OCI-LY7 (cell line): ENCODE data around the gene ZC3H8. TPM values are rescaled to one million over a fixed set of nuclear protein-coding genes. Genes with fewer than 3 reads are reported as not detected.

Source experiments
- BruUV-seq: library from RNA; stranded (reverse); fragments of 400-500 nt; replicated peaks from 2 replicates; lab custom pipeline; 2021; lab: Mats Ljungman, UMichigan
- CTCF ChIA-PET: fragments of 300-600 bp; sonication (Branson Sonifier 250); formaldehyde crosslinking; loops from one replicate; lab custom pipeline; 2022; ENCODE audit warnings: antibody characterized with exemption; ENCODE audit not compliant: unreplicated experiment; lab: Charles Lee
- POLR2A ChIA-PET: fragments of 300-600 bp; sonication (Branson Sonifier 250); formaldehyde crosslinking; loops from one replicate; lab custom pipeline; 2022; ENCODE audit warnings: antibody characterized with exemption; lab: Charles Lee
- DNase-seq: peaks from one replicate; pipeline ENCODE4 v3.0.0-alpha.2; 2015; ENCODE audit warnings: low spot score
- H2AFZ ChIP-seq: fragments of 200-600 bp; sonication (generic), shearing (Covaris generic); 2 replicates; pipeline ENCODE4 v1.6.1; 2014; ENCODE audit warnings: mild to moderate bottlenecking, antibody characterized with exemption, low read length, moderate library complexity
- H3K27ac ChIP-seq: fragments of 200-600 bp; sonication (generic); 2 replicates; pipeline ENCODE4 v1.5.1; 2014; ENCODE audit warnings: mixed run types, low read depth, mild to moderate bottlenecking, moderate library complexity, low read length, inconsistent platforms; ENCODE audit not compliant: poor library complexity, severe bottlenecking
- H3K36me3 ChIP-seq: fragments of 200-600 bp; sonication (generic); 2 replicates; pipeline ENCODE4 v1.6.1; 2014; ENCODE audit warnings: mild to moderate bottlenecking, antibody characterized with exemption, low read length, moderate library complexity, mixed read lengths; ENCODE audit not compliant: insufficient read depth
- H3K4me1 ChIP-seq: fragments of 200-600 bp; sonication (generic); 2 replicates; pipeline ENCODE4 v1.5.1; 2014; ENCODE audit warnings: mild to moderate bottlenecking, low read length; ENCODE audit not compliant: insufficient read depth, poor library complexity, severe bottlenecking
- H3K4me2 ChIP-seq: fragments of 200-600 bp; sonication (generic); 2 replicates; pipeline ENCODE4 v1.6.1; 2014; ENCODE audit warnings: mild to moderate bottlenecking, low read length
- H3K4me3 ChIP-seq: fragments of 200-600 bp; sonication (generic); 2 replicates; pipeline ENCODE4 v1.5.1; 2014; ENCODE audit warnings: mild to moderate bottlenecking, low read depth, low read length; ENCODE audit not compliant: poor library complexity, severe bottlenecking
- H3K79me2 ChIP-seq: fragments of 200-600 bp; sonication (generic); 2 replicates; pipeline ENCODE4 v1.6.1; 2016; ENCODE audit warnings: low read depth, mild to moderate bottlenecking, low read length, moderate library complexity, mixed read lengths; ENCODE audit not compliant: insufficient read depth
- H3K9me2 ChIP-seq: fragments of 200-600 bp; sonication (generic); 2 replicates; pipeline ENCODE4 v1.6.1; 2016; ENCODE audit warnings: mild to moderate bottlenecking, low read length, mixed read lengths; ENCODE audit not compliant: insufficient read depth
- H3K9me3 ChIP-seq: fragments of 200-600 bp; sonication (generic); 2 replicates; pipeline ENCODE4 v1.6.1; 2014; ENCODE audit warnings: mild to moderate bottlenecking, mixed run types, low read length, mixed read lengths
- H4K20me1 ChIP-seq: fragments of 200-600 bp; sonication (generic); 2 replicates; pipeline ENCODE4 v1.6.1; 2014; ENCODE audit warnings: mild to moderate bottlenecking, antibody characterized with exemption, low read length, moderate library complexity, mixed read lengths; ENCODE audit not compliant: insufficient read depth
- CTCF ChIP-seq: fragments of 200-600 bp; sonication (generic); conservative IDR thresholded peaks from 2 replicates; pipeline ENCODE4 v1.5.1; 2014; ENCODE audit warnings: mild to moderate bottlenecking, antibody characterized with exemption, low read length, moderate library complexity, mixed read lengths
- EZH2phosphoT487 ChIP-seq: fragments of 200-600 bp; sonication (generic); IDR thresholded peaks from 2 replicates; pipeline ENCODE4 v1.6.1; 2018; ENCODE audit warnings: low read depth, borderline replicate concordance, mild to moderate bottlenecking, mixed run types, antibody characterized with exemption, low read length, moderate library complexity, mixed read lengths
- intact Hi-C: fragments of 100-400 bp; cut with micrococcal nuclease; formaldehyde crosslinking; loops from one replicate; pipeline ENCODE4 v1.10.0; 2022; ENCODE audit not compliant: unreplicated experiment
- total RNA-seq, 2 experiments: library from RNA; depleted of rRNA in 1 of 2; stranded (reverse); fragments of >200 nt in 1 of 2; shearing (Covaris generic) in 1 of 2; gene quantifications; 2 replicates each; pipeline ENCODE4 v1.2.3, GENCODE V29; 2014 to 2022

The ZC3H8 gene
- total RNA-seq, 2 experiments from 2014 or later: 15.0 to 23.8 TPM

GRCh38 chr2:112181571-112182290 lies 73.1 kb downstream of the ZC3H8 start:
- no TSS peak for BruUV-seq
- Histone ChIP-seq H3K4me3 (no peak overlapping the region), H3K4me2 (no peak overlapping the region), H2AFZ (no peak overlapping the region), H3K9me2 (no peaks in the 10 kb centered on the region), H3K4me1 (no peaks in the 10 kb centered on the region), H4K20me1 (no peaks in the 10 kb centered on the region), H3K36me3 (no peaks in the 10 kb centered on the region), H3K27ac (no peak overlapping the region), H3K9me3 (no peaks in the 10 kb centered on the region), H3K79me2 (no peaks in the 10 kb centered on the region)
- no peak for TF ChIP-seq EZH2phosphoT487
- no peak for DNase-seq
- ChIA-PET CTCF (no interaction called here), POLR2A (interaction anchor here (0.5 kb wide), 1 partner anchor 50 kb away, joined by 3 read pairs; no protein-coding TSS in a partner anchor)
- intact Hi-C loops: no loop called here

- H3K79me2 ChIP-seq: no peaks in the 10 kb centered on the region
- no peaks in the 10 kb centered on the region for H3K9me3 ChIP-seq
- TF ChIP-seq CTCF: no peak
- no peak for TF ChIP-seq EZH2phosphoT487
- DNase-seq: no peak
- no peak overlapping the region for H2AFZ ChIP-seq
- no peak overlapping the region for H3K4me3 ChIP-seq
- no peak overlapping the region for H3K4me2 ChIP-seq
- H3K9me2 ChIP-seq: no peaks in the 10 kb centered on the region
- H3K36me3 ChIP-seq: no peaks in the 10 kb centered on the region
- intact Hi-C loops: no loop called here
- H4K20me1 ChIP-seq: no peaks in the 10 kb centered on the region
- CTCF ChIA-PET: no interaction called here
- POLR2A ChIA-PET: no interaction called here
- BruUV-seq: no TSS peak
- no peak overlapping the region for H3K27ac ChIP-seq
- H3K4me1 ChIP-seq: peaks cover 4% of the 10 kb centered on the region
Observed at GRCh38 chr2:112175958-112176573, 78.8 kb downstream of the ZC3H8 start.

- no peak overlapping the region for H3K4me3 ChIP-seq
- POLR2A ChIA-PET: no interaction called here
- TF ChIP-seq EZH2phosphoT487: no peak
- no peak for DNase-seq
- H3K27ac ChIP-seq: no peak overlapping the region
- H3K4me2 ChIP-seq: no peak overlapping the region
- H3K9me3 ChIP-seq: no peaks in the 10 kb centered on the region
- no TSS peak for BruUV-seq
- intact Hi-C loops: no loop called here
- peaks cover 4% of the 10 kb centered on the region for H3K4me1 ChIP-seq
- no peak overlapping the region for H2AFZ ChIP-seq
- no peaks in the 10 kb centered on the region for H3K36me3 ChIP-seq
- no peaks in the 10 kb centered on the region for H4K20me1 ChIP-seq
- H3K79me2 ChIP-seq: no peaks in the 10 kb centered on the region
- H3K9me2 ChIP-seq: no peaks in the 10 kb centered on the region
- CTCF ChIA-PET: no interaction called here
Observed at GRCh38 chr2:112175333-112175732, 79.5 kb downstream of the ZC3H8 start.
